ENCODE measurements around the gene TM4SF1.

- TF ChIP-seq REST (IDR thresholded peaks at IDR 0.05; ENCODE audit: insufficient read depth in 1 of 2, low read depth in 2 of 2, low read length in 1 of 2): no peak
- TF ChIP-seq CTCF (IDR thresholded peaks at IDR 0.05): no peak
- TF ChIP-seq POLR2AphosphoS5 (IDR thresholded peaks at IDR 0.05; ENCODE audit: low read depth, low read length): no peak
These were observed 14.4 kb downstream of the TM4SF1 start for GRCh38 chr3:149363053-149363452.

Data from Panc1 (cell line).